Astrocyte (in vitro differentiated cells and primary cell): ENCODE data around the gene CENPB.

Experiments
- CTCF ChIP-seq: IDR thresholded peaks from 2 replicates; pipeline ENCODE4 v1.5.1; 2011; ENCODE audit warnings: low read depth, mild to moderate bottlenecking, inconsistent platforms, low read length, moderate library complexity; ENCODE audit not compliant: insufficient read depth
- EZH2 ChIP-seq: IDR thresholded peaks from 2 replicates; pipeline ENCODE4 v1.6.1; 2012; ENCODE audit warnings: mild to moderate bottlenecking, low read length, inconsistent platforms; ENCODE audit not compliant: insufficient read depth

- TF ChIP-seq CTCF (no peak), EZH2 (no peak)
Measured at GRCh38 chr20:3825526-3825925, 39.0 kb upstream of the CENPB start.
